HUES48 (cell line): ENCODE data around the gene CHST5.
"Not testable (repeated sequence)": the region's sequence is repeated elsewhere in the genome, so short reads cannot be mapped to it uniquely, and the experiment has no call there.

Source experiments
- H3K27ac ChIP-seq: one replicate; pipeline ENCODE4 v1.7.0; 2013; ENCODE audit warnings: low read depth, low read length, inconsistent platforms
- H3K27me3 ChIP-seq: 2 replicates; pipeline ENCODE4 v1.6.1; 2013; ENCODE audit warnings: mild to moderate bottlenecking, low read length; ENCODE audit not compliant: control insufficient read depth, insufficient read depth
- H3K36me3 ChIP-seq: 2 replicates; pipeline ENCODE4 v1.6.1; 2013; ENCODE audit warnings: low read length; ENCODE audit not compliant: control insufficient read depth, insufficient read depth
- H3K4me1 ChIP-seq: 2 replicates; pipeline ENCODE4 v1.6.1; 2013; ENCODE audit warnings: mild to moderate bottlenecking, low read length; ENCODE audit not compliant: control insufficient read depth, insufficient read depth
- H3K4me3 ChIP-seq: 2 replicates; pipeline ENCODE4 v1.5.1; 2013; ENCODE audit warnings: mild to moderate bottlenecking, low read depth, low read length
- H3K9ac ChIP-seq: 2 replicates; pipeline ENCODE4 v1.6.1; 2013; ENCODE audit warnings: mild to moderate bottlenecking, low read depth, low read length, moderate library complexity
- H3K9me3 ChIP-seq: 2 replicates; pipeline ENCODE4 v1.6.1; 2013; ENCODE audit warnings: low read length; ENCODE audit not compliant: control insufficient read depth, insufficient read depth

CHST5 gene

DNA sequence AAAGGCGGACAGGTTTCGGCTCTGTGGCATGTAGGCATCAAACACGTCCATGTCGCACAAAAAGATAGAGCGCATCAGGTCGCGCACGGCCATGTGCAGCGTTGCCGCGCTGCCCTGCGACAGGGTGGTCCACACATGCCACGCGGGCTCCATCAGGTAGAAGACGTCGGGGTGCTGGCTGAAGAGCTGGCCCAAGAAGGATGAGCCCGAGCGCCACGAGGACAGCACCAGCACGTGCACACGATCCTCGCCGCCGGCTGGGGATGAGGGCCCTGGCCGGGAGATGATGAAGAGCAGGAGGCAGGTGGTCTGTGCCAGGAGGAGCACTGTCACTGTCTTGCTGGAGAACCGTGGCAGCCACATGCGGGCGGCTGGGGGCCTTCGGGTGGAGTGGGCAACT lies 5.9 kb downstream of the CHST5 start:
- Histone ChIP-seq H3K36me3 (no peaks in the 10 kb centered on the region), H3K4me1 (no peaks in the 10 kb centered on the region), H3K27ac (no peak overlapping the region), H3K27me3 (no peaks in the 10 kb centered on the region), H3K9ac (no peak overlapping the region), H3K4me3 (no peak overlapping the region), H3K9me3 (no peaks in the 10 kb centered on the region)

DNA sequence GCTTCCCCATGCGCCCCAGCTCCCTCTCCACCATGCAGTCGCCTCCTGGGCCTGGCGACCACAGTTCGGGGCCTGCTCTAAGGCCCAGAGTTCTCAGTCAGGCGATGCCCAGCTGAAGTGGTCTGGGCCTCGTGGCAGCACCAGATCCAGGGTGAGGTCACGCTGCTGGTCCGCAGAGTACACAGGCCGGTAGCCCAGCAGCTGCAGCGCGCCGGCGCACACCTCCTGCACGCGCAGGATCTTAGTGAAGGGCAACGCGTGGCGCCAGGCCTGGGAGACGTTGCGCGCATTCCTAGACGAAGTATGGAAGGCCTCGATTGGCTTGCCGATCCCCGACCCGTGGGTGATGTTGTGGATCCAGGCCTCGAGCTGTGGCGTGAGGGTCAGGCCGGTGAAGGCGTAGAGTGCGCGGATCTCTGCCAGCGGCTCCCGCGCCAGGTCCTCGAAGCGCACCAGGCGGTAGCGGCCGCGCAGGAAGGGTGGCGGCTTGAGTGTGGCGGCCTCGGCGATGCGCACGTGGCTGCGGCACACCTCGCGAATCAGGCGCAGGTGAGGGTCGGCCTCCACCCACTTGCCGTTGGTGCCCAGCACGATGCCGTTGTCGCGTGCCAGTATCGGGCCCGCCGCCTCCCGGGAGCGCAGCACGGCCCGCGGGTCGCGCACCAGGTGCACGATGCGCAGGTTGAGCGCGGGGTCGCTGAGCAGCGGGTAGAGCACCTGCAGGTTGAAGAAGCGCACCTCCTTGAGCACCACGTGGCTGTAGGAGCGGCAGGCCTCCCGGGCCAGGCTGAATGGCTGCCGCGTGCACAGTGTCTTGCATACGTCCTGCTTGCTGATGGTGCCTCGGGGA lies 6.6 kb downstream of the CHST5 start:
- H3K9me3 ChIP-seq = no peaks in the 10 kb centered on the region
- H3K4me3 ChIP-seq = no peak overlapping the region
- no peaks in the 10 kb centered on the region for H3K27me3 ChIP-seq
- no peak overlapping the region for H3K9ac ChIP-seq
- H3K4me1 ChIP-seq = no peaks in the 10 kb centered on the region
- no peak overlapping the region for H3K27ac ChIP-seq
- no peaks in the 10 kb centered on the region for H3K36me3 ChIP-seq

DNA sequence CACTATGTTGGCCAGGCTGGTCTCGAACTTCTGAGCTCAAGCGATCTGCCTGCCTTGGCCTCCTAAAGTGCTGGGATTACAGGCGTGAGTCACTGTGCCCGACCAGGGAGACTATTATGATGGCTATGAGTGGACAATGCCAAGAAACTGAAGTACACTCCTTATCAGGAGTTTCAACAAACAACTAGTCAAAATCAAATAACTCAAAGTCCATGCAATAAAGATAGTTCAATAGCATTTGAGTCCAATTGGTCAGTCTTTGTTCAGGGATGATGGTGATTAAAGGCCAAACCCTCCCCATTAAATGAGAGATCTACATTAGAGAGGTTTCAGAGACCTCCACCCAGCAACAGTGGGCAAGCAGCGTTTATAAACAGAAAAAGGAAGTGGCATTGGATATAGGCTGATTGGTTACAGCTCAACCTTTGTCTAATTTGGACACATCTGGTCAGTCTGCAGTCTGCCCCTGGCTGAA lies 8.0 kb downstream of the CHST5 start:
- no peaks in the 10 kb centered on the region for H3K4me1 ChIP-seq
- no peaks in the 10 kb centered on the region for H3K36me3 ChIP-seq
- no peaks in the 10 kb centered on the region for H3K27me3 ChIP-seq
- no peak overlapping the region for H3K9ac ChIP-seq
- no peaks in the 10 kb centered on the region for H3K9me3 ChIP-seq
- H3K4me3 ChIP-seq = no peak overlapping the region
- no peak overlapping the region for H3K27ac ChIP-seq

DNA sequence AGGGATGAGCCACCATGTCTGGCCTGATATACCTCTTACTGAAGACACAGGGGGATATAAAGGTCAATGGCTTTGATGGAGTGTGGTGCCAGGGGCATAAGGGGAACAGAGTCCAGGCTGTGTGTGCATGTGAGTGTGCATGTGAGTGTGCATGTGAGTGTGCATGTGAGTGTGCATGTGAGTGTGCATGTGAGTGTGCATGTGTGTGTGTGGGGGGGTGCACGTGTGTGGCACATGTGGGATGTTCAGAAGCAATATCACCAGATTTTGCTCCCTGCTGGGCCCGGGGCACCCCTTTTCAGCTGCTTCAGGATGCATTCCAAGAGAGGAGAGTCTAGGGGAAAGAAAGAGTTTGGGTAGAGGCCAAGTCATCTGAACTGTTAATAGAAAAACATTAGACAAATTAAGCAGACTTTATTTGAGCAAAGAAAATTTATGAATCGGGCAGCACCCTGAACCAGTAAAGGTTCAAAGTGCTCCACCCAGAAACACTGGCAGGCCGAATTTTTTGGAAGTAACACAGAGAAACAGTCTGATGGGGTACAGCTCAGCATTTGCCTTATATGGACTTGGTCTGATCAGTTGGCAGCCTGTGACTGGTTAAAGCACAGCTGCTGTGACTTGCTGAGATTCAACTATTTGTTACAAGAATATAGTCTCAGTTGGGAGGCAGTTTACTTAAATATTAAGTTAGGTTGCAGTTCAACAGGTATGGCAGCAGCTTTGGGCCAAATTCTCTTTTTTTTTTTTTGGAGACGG lies 9.7 kb downstream of the CHST5 start:
- H3K9ac ChIP-seq = no peak overlapping the region
- no peaks in the 10 kb centered on the region for H3K9me3 ChIP-seq
- no peak overlapping the region for H3K27ac ChIP-seq
- no peaks in the 10 kb centered on the region for H3K36me3 ChIP-seq
- H3K4me3 ChIP-seq = no peak overlapping the region
- H3K27me3 ChIP-seq = no peaks in the 10 kb centered on the region
- no peaks in the 10 kb centered on the region for H3K4me1 ChIP-seq

DNA sequence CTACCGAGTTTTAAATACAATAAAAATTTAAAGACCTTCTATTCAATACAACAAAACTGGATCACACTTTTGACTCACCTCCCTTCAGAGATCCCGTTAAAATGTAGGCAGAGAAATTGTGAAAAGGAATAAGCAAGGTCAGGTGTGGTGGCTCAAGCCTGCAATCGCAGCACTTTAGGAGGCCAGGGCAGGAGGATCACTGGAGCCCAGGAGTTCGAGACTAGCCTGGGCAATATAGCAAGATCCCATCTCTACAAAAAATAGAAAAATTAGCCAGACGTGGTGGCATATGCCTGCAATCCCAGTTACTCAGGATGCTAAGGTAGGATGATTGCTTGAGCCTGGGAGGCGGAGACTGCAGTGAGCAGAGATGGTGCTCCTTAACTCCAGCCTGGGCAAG lies 16.7 kb downstream of the CHST5 start:
- H3K9ac ChIP-seq = no peak overlapping the region
- no peaks in the 10 kb centered on the region for H3K36me3 ChIP-seq
- no peak overlapping the region for H3K4me3 ChIP-seq
- H3K27me3 ChIP-seq = no peaks in the 10 kb centered on the region
- no peaks in the 10 kb centered on the region for H3K4me1 ChIP-seq
- no peaks in the 10 kb centered on the region for H3K9me3 ChIP-seq
- H3K27ac ChIP-seq = no peak overlapping the region

DNA sequence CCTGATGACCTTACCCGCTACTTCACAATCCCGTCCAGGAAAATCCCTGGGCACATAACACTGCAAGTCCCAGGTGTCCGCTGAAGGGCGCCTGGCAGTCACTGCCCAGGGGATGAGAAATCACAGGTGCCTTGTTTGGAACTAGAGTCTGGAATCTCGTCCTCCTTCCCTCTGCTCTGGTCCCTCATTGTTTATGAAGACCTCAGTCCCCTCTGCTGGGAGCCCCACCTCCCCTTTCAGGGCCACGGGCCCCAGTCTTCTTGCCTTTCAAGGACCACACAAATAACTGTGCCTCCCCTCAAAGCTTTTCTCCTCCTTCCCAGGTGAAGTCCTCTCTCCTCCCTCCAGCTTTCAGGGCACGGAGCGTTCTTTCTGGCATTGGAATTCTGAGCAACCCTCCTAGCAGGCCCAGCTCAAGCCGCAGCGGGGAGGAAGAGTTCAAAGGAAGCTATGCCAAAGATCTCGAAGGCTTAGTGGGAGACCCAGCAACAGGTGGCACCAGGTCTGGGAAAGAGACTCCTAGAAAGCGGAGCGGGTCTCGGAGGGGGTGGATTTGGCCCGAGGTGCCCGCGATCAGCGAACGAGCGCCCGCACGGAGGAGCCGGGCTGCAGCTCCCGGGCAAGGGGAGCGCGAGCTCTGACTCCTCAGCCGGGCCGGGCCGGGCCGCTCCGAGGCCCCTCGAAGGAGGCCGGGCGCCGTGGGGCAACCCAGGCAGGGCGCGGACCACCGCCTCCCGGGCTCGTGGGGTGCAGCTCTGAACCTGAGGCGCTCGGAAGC lies 19.5 kb downstream of the CHST5 start:
- not testable (repeated sequence) for H3K9me3 ChIP-seq, H3K4me1 ChIP-seq, H3K27me3 ChIP-seq, H3K36me3 ChIP-seq
- H3K4me3 ChIP-seq = peak overlapping the region; percentile 91
- H3K27ac ChIP-seq = peak overlapping the region; percentile 79
- peak overlapping the region; percentile 70; the same call in 1 of the 2 replicates for H3K9ac ChIP-seq

DNA sequence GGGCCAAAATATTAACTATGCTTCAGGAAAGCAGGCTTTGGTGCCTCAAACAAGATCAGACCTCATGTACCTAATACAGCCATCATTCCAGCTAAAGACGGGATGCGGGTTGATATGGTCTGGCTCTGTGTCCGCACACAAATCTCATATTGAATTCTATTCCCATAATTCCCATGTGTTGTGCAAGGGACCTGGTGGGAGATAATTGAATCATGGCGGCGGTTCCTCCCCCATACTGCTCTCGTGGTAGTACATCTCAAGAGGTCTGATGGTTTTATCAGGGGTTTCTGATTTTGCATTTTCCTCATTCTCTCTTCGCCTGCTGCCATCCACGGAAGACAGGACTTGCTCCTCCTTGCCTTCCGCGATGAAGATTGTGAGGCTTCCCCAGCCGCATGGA lies 21.6 kb downstream of the CHST5 start:
- H3K4me3 ChIP-seq = no peak overlapping the region
- no peaks in the 10 kb centered on the region for H3K4me1 ChIP-seq
- H3K27me3 ChIP-seq = no peaks in the 10 kb centered on the region
- no peaks in the 10 kb centered on the region for H3K36me3 ChIP-seq
- H3K9ac ChIP-seq = no peak overlapping the region
- no peak overlapping the region for H3K27ac ChIP-seq
- no peaks in the 10 kb centered on the region for H3K9me3 ChIP-seq

DNA sequence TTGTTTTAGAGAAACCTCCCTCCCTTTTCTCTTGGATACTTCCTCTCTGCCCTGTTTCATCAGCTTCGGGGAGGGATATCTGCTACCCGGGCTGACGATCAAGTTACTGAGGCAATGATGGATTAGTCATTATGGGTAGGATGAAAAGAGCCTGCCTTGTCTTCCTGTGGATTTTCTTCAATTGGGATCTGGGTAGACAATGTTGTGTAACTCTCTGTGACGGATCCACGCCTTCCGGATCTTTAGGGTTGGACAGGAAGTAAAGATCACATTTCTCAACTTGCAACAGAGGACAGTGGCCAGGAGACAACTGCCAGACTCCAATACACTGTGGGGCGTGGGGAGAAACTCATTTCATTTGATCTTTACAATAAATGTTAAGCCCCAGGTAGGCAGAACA lies 29.3 kb downstream of the CHST5 start:
- no peaks in the 10 kb centered on the region for H3K4me1 ChIP-seq
- no peak overlapping the region for H3K27ac ChIP-seq
- H3K36me3 ChIP-seq = no peaks in the 10 kb centered on the region
- no peaks in the 10 kb centered on the region for H3K27me3 ChIP-seq
- H3K9ac ChIP-seq = no peak overlapping the region
- no peak overlapping the region for H3K4me3 ChIP-seq
- H3K9me3 ChIP-seq = no peaks in the 10 kb centered on the region

DNA sequence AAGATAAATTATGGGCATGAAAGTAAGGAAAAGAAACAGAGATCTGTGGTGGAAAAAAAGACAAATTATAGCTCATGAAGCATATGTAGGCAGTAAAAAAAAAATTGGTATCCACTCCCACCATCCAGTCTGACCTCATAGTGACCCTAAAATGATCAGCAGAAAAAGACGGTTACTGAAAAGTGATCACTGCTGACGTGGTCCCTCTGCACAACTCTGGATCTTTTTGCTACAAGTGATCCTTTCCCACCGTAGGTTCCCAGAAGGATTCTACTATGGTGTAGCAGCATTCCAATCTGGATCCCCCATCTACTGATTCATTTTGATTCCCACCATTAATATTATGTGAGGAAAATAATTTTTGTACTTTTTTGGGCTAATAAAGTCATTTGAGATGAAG lies 29.8 kb downstream of the CHST5 start:
- H3K4me3 ChIP-seq = no peak overlapping the region
- no peaks in the 10 kb centered on the region for H3K36me3 ChIP-seq
- no peaks in the 10 kb centered on the region for H3K4me1 ChIP-seq
- no peaks in the 10 kb centered on the region for H3K9me3 ChIP-seq
- no peak overlapping the region for H3K9ac ChIP-seq
- no peaks in the 10 kb centered on the region for H3K27me3 ChIP-seq
- no peak overlapping the region for H3K27ac ChIP-seq

DNA sequence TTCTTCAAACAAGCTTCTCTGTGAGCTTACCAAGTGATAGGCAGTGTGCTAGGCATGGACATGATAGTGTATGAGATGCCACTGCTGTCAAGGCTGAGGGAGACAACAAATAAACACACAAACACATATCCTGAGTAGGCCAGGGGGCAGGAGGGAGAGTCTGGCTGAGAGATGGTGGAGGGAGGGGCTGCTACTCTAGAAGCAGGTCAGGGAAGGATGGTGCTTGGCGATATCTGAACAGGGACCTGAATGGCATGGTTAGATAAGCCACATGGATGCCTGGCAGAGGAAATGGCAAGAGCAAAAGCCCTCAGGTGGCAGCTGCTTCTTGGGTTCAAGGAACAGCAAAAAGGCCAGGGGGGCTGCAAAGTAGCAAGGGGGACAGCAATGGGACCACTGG lies 32.1 kb downstream of the CHST5 start:
- H3K27ac ChIP-seq = no peak overlapping the region
- no peaks in the 10 kb centered on the region for H3K36me3 ChIP-seq
- H3K4me3 ChIP-seq = no peak overlapping the region

More for the DNA sequence above, 32.1 kb downstream of the CHST5 start:
- Histone ChIP-seq H3K9me3 (no peaks in the 10 kb centered on the region), H3K4me1 (no peaks in the 10 kb centered on the region), H3K27me3 (no peaks in the 10 kb centered on the region), H3K9ac (no peak overlapping the region)
